ENCODE measurements around the gene PAK5. TPM values are rescaled to one million over a fixed set of nuclear protein-coding genes. Genes with fewer than 3 reads are reported as not detected.

Gene PAK5
- total and polyA plus RNA-seq, 2 donors (not counting 1 experiment from before 2014, with no cell fraction given), result not detected

- Histone ChIP-seq H3K27me3 (replicated peaks in 1 of 4; ENCODE audit: control extremely low read depth in 1 of 4, control insufficient read depth in 3 of 4, insufficient read depth in 4 of 4, low read length in 3 of 4) (peaks cover 0 to 57% (median 35%) of the 10 kb centered on the region in 4 experiments), H2AFZ (ENCODE audit: insufficient read depth, low read depth, low read length, poor library complexity, severe bottlenecking) (peak overlapping the region; percentile 16), H3K9me3 (ENCODE audit: control extremely low read depth in 1 of 3, control insufficient read depth in 2 of 3, insufficient read depth in 1 of 3, low read length in 2 of 3) (peaks cover 0 to 22% (median 0%) of the 10 kb centered on the region in 3 donors), H4K20me1 (ENCODE audit: control insufficient read depth, insufficient read depth, low read length, poor library complexity, severe bottlenecking) (no peaks in the 10 kb centered on the region), H3K79me2 (ENCODE audit: control insufficient read depth, insufficient read depth, low read length) (no peaks in the 10 kb centered on the region), H3K27ac (ENCODE audit: low read length in 2 of 2) (no peak overlapping the region), H3K4me1 (ENCODE audit: control insufficient read depth in 2 of 2, insufficient read depth in 2 of 2, low read length in 2 of 2) (peaks cover 50 to 51% of the 10 kb centered on the region in 2 donors), H3K36me3 (replicated peaks in 1 of 2; ENCODE audit: control extremely low read depth in 1 of 2, control insufficient read depth in 1 of 2, extremely low read depth in 1 of 2, insufficient read depth in 2 of 2, low read length in 1 of 2) (no peaks in the 10 kb centered on the region), H3K9ac (ENCODE audit: low read length) (no peak overlapping the region), H3K4me2 (replicated peaks; ENCODE audit: low read depth, low read length, poor library complexity, severe bottlenecking) (peak overlapping the region; percentile 54), H3K4me3 (ENCODE audit: control extremely low read depth in 1 of 5, extremely low read depth in 1 of 5, insufficient read depth in 1 of 5, low read depth in 2 of 5, low read length in 4 of 5) (no peak overlapping the region)
- H3K27ac Mint-ChIP-seq, result no peak overlapping the region
- DNase-seq (no peak), ATAC-seq (ENCODE audit: low read depth) (no peak)
- H3K9me3 Mint-ChIP-seq (ENCODE audit: insufficient read depth), result no peaks in the 10 kb centered on the region
- intact Hi-C loops (cut with micrococcal nuclease), result no loop called here
- no peak for TF ChIP-seq EZH2 (IDR thresholded peaks at IDR 0.05; ENCODE audit: borderline replicate concordance, insufficient read depth, low read depth, low read length, poor library complexity, severe bottlenecking)
- TF ChIP-seq, protein P1, sequence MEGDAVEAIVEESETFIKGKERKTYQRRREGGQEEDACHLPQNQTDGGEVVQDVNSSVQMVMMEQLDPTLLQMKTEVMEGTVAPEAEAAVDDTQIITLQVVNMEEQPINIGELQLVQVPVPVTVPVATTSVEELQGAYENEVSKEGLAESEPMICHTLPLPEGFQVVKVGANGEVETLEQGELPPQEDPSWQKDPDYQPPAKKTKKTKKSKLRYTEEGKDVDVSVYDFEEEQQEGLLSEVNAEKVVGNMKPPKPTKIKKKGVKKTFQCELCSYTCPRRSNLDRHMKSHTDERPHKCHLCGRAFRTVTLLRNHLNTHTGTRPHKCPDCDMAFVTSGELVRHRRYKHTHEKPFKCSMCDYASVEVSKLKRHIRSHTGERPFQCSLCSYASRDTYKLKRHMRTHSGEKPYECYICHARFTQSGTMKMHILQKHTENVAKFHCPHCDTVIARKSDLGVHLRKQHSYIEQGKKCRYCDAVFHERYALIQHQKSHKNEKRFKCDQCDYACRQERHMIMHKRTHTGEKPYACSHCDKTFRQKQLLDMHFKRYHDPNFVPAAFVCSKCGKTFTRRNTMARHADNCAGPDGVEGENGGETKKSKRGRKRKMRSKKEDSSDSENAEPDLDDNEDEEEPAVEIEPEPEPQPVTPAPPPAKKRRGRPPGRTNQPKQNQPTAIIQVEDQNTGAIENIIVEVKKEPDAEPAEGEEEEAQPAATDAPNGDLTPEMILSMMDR (IDR thresholded peaks at IDR 0.05), result no peak
- peaks cover 32% of the 10 kb centered on the region for H3K4me1 Mint-ChIP-seq
- ChIA-PET CTCF (no interaction called here), POLR2A (no interaction called here)
- WGBS (ENCODE audit: insufficient coverage), result 10% methylated on average over 37 of the region's 37 CpGs
- H3K4me3 Mint-ChIP-seq, result peak overlapping the region; percentile 56
- H3K27me3 Mint-ChIP-seq, result peaks cover 46% of the 10 kb centered on the region
Measured at GRCh38 chr20:9507544-9508239, 331.2 kb downstream of the PAK5 start.

- no peaks in the 10 kb centered on the region for H3K36me3 ChIP-seq (replicated peaks in 1 of 2; ENCODE audit: control extremely low read depth in 1 of 2, control insufficient read depth in 1 of 2, extremely low read depth in 1 of 2, insufficient read depth in 2 of 2, low read length in 1 of 2)
- peaks cover 50 to 51% of the 10 kb centered on the region in 2 donors for H3K4me1 ChIP-seq (ENCODE audit: control insufficient read depth in 2 of 2, insufficient read depth in 2 of 2, low read length in 2 of 2)
- H3K4me2 ChIP-seq (replicated peaks; ENCODE audit: low read depth, low read length, poor library complexity, severe bottlenecking), result peak overlapping the region; percentile 38
- H3K27ac Mint-ChIP-seq, result no peak overlapping the region
- CTCF ChIA-PET, result no interaction called here
- peaks cover 0 to 22% (median 0%) of the 10 kb centered on the region in 3 donors for H3K9me3 ChIP-seq (ENCODE audit: control extremely low read depth in 1 of 3, control insufficient read depth in 2 of 3, insufficient read depth in 1 of 3, low read length in 2 of 3)
- no peaks in the 10 kb centered on the region for H3K79me2 ChIP-seq (ENCODE audit: control insufficient read depth, insufficient read depth, low read length)
- no peaks in the 10 kb centered on the region for H3K9me3 Mint-ChIP-seq (ENCODE audit: insufficient read depth)
- H3K4me3 Mint-ChIP-seq, result no peak overlapping the region
- no peak for DNase-seq
- peaks cover 46% of the 10 kb centered on the region for H3K27me3 Mint-ChIP-seq
- no peaks in the 10 kb centered on the region for H4K20me1 ChIP-seq (ENCODE audit: control insufficient read depth, insufficient read depth, low read length, poor library complexity, severe bottlenecking)
- no peak overlapping the region for H2AFZ ChIP-seq (ENCODE audit: insufficient read depth, low read depth, low read length, poor library complexity, severe bottlenecking)
- intact Hi-C loops (cut with micrococcal nuclease), result no loop called here
- no peak overlapping the region for H3K27ac ChIP-seq (ENCODE audit: low read length in 2 of 2)
- TF ChIP-seq EZH2 (IDR thresholded peaks at IDR 0.05; ENCODE audit: borderline replicate concordance, insufficient read depth, low read depth, low read length, poor library complexity, severe bottlenecking), result no peak
- TF ChIP-seq, protein P1 (IDR thresholded peaks at IDR 0.05), result no peak
- ATAC-seq (ENCODE audit: low read depth), result no peak
- peaks cover 32% of the 10 kb centered on the region for H3K4me1 Mint-ChIP-seq
- H3K27me3 ChIP-seq (replicated peaks in 1 of 4; ENCODE audit: control extremely low read depth in 1 of 4, control insufficient read depth in 3 of 4, insufficient read depth in 4 of 4, low read length in 3 of 4), result peaks cover 0 to 57% (median 35%) of the 10 kb centered on the region in 4 experiments
- no peak overlapping the region for H3K9ac ChIP-seq (ENCODE audit: low read length)
- H3K4me3 ChIP-seq (ENCODE audit: control extremely low read depth in 1 of 5, extremely low read depth in 1 of 5, insufficient read depth in 1 of 5, low read depth in 2 of 5, low read length in 4 of 5), result no peak overlapping the region
- POLR2A ChIA-PET, result no interaction called here
- 7% methylated on average over 31 of the region's 31 CpGs for WGBS (ENCODE audit: insufficient coverage)
Measured at GRCh38 chr20:9506964-9507369, 331.9 kb downstream of the PAK5 start.

Data from B cell (primary cell).